GM19240 (cell line): ENCODE measurements around the gene CD81.

Experiments
- DNase-seq: peaks from one replicate; pipeline ENCODE4 v3.0.0; 2011; ENCODE audit warnings: low spot score; ENCODE audit not compliant: insufficient read length

Gene CD81

GRCh38 chr11:2434506-2435255, 57.6 kb downstream of the CD81 start:
- no peak for DNase-seq

DNA sequence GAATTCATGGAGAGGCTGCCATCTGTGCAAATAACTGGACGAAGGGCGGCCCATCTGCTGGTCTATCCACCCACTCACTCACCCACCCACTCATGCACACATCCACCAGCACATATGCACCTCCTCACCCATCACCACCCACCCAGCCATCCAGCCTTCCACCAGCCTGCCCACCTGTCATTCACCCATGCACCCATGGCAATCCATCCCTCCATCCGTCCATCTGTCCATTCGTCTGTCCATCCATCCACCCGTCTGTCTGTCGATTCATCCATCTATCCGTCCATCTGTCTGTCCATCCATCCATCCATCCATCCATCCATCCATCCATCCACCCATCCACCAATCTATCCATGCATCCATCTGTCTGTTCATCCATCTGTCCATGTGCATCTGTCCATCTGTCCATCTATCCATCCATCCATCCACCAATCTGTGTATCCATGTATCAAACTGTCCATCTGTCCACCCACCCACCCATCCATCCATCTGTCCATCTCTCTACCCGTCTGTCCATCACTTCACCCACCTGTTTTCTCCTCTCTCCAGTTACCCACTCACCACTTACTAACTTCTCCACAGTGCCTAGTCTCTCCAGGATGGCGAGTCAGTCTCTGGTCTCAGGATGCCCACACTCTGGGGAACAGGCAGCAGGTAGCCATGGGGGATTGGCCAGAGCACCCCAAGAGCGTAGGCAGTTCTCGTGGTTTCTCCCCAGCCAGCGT, 58.3 kb downstream of the CD81 start:
- DNase-seq = no peak

DNA sequence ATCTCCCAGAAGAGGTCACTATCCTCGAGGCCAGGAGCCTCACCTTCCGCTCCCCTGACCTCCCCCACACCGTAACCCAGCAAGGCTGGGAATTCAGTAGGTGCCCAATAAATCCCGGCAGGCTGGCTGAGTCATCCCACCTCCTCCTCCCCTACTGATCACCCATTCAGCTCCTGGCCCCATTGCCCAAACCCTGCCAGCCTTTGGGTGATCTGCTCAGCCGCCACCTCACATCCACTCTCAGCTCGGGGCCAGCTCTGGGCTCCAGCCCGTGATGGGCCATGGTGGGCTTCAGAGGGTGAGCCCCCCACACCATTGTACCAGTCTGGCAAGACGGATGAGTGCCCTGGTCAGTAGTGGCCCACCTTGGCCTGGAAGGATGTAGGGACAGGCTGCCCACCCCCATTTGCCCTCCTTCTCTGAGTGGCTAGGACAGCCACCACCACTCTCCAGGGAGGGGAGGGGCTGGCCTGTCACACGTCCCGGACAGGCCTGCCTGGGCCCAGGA, 59.0 kb downstream of the CD81 start:
- DNase-seq = no peak

DNA sequence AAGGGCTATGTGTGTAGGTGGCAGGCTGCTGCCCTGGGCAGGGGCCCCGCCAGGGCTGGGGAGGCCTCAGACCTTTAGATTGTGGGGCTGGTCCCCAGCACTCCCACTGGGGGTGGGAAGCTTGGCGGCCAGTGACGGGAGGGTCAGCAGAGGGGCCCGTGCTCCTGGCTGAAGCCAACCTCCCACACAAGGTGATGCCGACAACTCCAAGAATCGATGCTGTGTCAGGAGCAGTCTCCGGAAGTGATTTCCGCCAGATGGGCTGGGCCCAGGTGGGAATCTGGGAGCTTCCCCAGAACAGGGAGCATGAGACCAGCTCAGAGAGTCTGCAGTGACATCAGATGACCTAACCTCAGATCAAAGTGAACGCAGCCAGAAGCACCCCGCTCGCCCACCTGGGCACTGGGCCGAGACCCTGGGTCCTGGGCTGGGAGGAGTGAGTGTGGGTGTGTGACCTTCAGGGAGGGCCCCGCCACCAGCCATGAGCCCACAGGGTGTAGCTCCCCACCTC, 59.5 kb downstream of the CD81 start:
- DNase-seq = no peak

DNA sequence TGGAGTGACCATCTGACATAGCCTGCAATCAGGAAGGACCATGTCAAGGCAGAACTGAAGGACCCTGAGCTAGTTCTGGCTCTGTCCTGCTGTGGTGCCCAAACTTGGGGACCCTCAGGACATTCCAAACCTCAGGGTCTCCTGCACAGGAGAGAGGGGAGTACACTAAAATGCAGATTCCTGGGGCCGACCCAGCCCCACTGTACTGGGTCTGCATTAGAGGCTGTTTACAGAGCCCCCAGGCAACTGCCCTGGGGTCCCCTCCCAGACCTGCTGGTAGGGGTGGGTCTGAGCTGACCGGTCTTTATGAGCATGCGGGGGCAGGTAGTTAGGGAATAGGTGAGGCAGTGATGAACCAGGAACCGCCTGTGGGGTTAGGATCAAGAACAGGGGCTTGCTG, 60.4 kb downstream of the CD81 start:
- no peak for DNase-seq

DNA sequence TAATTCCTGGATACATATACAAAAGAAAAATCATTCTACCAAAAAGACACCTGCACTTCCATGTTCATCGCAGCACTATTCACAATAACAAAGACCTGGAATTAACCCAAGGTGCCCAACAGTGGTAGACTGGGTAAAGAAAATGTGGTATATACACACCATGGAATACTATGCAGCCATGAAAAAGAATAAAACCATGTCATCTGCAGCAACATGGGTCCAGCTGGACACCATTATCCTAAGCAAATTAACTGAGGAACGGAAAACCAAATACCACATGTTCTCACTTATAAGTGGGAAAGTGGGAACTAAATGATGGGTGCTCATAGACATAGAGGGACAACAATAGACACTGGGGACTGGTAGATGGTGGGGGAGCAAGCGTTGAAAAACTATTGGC, 62.7 kb downstream of the CD81 start:
- no peak for DNase-seq

DNA sequence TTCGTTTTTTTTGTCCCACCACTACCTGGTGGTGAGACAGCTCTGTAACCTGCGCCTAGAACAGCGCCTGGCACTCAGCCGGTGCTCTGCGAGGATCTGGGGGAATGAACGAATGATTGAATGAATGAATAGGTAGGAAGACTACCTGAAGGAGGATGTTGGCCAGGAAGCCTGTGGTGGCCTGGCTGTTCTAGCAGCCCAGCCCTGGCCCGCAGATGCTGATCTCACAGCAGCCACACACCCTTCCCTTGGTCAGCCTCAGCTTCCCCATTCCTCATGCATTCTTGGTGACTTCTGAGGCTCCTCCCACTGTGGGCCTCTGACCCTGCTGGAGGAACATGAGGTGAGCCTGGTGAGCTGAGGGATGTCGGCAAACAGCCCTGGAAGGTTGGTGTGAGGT, 63.5 kb downstream of the CD81 start:
- no peak for DNase-seq

DNA sequence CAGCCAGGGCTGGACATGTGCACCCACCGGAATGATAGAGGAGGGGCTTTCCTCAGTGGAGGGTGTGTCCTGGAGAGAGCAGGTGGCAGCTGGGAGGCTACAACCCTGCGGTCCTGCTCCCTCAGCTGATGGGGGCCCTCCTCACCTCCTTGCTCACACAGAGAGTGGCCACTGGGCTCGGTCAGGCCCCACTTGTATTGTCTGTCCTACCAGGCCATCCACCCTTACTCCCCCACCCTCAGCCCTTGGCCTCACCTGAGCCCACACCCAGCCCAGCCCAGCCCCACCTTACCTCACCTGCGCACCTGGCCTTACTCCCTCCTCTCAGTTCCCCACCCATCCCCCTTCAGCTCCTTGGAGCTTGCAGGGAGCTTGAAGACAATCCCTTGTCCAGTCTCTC, 64.1 kb downstream of the CD81 start:
- DNase-seq = no peak

- DNase-seq = no peak
These were observed 65.5 kb downstream of the CD81 start for GRCh38 chr11:2442589-2442988.

- DNase-seq = no peak
These were observed 66.3 kb downstream of the CD81 start for GRCh38 chr11:2443406-2443805.

DNA sequence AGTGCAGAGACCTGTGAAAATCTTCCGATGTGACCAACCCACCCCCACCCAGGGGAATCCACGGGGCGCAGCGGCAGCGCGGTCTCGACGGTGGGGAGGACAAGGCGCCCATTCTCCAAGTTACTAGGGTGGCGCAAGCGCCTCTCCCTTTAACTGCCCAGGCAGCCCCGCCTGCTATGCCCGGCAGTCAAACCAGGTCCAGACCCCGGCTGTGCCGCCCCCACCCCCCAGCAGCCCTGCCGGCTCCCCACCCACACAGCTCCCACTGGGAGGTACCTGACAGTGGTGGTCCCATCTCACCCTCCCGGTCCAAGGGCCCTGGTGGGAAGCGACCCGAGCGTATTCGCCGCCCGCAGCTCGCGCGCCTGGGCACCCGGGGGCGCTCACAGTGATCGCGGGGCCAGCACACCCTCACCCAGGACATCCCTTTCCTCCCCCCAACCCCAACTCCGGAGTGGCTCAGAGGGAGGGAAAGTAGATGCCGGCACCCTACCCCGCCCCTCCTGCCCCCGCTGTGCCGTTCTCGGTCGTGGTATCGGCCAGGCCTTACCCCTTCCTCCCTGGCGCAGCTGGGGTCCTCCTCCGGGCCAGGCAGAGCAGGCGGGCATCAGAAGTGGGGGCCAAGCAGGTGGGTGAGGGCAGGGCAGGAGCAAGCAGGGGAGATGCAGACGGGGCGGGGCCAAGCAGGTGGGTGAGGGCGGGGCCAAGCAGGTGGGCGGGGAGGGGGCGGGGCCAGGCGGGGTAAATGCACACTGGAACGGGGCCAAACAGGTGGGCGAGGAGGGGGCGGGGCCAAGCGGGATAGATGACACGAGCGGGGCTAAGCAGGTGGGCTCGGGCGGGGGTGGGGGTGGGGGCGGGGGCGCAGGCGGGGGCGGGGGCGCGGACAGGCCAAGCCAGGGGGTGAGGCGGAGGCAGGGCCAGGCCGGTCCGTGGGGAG, 67.0 kb downstream of the CD81 start, which contains the start of gene TRPM5:
TSS of gene TRPM5 (minus strand) at position 634 of the 940 bp plus-strand sequence. CDS start 21,478 bp downstream, outside the sequence.
- DNase-seq = no peak

DNA sequence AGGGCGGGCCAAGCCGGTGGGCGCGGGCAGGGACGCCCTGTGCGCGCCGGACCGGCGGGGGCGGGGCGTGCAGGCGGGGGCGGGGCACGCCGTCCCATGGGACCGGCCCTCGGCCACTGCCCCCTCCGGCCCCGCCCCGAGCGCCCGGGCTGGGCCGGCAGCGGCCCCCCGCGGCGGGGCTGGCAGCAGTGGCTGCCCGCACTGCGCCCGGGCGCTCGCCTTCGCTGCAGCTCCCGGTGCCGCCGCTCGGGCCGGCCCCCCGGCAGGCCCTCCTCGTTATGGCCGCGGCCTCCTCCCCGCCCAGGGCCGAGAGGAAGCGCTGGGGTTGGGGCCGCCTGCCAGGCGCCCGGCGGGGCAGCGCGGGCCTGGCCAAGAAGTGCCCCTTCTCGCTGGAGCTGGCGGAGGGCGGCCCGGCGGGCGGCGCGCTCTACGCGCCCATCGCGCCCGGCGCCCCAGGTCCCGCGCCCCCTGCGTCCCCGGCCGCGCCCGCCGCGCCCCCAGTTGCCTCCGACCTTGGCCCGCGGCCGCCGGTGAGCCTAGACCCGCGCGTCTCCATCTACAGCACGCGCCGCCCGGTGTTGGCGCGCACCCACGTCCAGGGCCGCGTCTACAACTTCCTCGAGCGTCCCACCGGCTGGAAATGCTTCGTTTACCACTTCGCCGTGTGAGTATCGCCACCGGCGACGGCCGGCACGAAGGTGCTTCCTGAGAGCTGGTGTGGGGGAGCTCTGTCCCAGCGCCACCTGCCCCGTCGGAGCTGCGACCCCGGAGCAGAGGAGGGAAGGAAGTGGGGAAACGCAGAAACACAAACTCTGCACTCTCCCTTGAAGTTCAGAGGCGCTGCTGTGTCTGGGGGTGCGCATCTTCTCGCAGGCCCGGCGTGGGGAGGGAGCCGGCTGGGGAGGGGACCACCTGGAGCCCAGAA, 68.0 kb downstream of the CD81 start, which contains the start of gene KCNQ1:
TSS of gene KCNQ1 (plus strand) at position 188 of the 925 bp plus-strand sequence. CDS start at position 279, 91 bp downstream.
- DNase-seq = no peak

DNA sequence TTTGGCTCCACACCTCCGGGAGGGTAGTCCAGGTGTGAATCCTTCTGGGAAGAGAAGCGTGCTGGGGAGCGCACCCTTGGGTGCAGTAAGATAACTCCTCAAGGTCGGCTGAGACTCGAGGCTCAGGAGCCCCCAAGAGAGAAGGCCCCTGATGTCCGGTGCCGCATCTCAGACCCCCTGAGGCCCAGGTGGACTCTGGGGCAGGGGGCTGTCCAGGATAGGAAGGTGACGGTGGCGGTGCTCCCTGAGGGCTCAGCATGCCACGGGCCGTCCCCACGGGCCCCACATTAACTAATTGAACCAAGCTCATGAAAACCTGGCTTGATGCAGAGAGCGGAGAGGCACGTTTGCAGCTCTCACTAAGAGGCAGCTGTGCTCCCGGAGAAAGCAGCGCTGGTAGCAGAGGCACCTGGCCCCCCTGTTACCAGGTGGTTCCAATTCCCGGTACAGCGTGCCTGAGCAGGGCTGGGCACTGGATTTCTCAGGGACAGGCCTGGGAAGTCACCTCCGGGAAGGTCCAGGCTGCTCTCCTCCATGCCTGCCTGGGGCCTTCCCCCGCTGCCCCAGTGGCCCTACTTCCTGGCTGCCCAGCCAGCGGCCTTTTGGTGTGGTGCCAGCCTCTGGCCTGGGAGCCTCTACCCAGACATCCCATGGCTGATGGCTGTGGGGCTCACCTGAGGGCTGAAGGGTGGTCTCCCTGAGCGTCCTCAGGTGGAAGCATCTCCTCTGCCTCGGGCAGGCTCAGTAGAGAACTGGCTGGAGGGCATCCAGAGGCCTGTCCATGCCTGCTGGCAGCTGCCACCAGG, 68.8 kb downstream of the CD81 start:
- DNase-seq = no peak

DNA sequence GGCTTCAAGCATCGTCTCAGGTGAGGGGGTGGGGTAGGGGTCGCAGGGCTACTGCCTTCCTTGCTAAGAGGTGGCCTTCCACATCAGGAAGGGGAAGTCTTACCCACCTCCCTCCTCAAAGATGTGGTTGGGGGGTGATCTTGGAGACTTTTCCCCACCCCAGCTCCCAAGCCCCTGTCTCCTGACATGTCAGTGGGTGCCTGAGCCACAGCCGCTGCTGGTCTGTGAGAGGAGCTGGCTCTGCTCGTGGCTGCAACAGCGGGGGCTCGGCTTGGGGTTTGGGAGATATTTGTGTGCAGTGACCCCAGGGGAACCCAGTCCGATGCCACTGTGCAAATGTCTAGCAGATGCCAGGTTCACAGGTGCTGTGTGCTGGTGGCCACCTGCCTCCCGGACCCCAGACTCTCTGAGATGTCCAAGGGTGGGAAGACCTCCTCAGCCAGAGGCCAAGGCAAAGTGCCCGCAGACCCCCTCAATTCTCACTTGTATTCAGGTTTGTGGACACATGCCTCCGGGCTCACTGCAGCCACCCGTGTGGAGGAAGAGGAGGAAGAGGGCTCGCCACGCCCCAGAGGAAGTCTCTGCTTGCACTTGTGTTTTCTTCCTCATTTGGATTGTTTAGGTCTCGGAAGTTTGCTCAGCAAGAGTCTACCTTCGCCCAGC, 69.6 kb downstream of the CD81 start:
- no peak for DNase-seq
